Astrocyte of the spinal cord (primary cell): ENCODE measurements around the gene SLC1A1.
A peak's percentile ranks its signal among the peaks of the same experiment; 100 is the strongest.

ENCODE experiments used
- DNase-seq: peaks from one replicate; pipeline ENCODE4 v3.0.0; 2011; ENCODE audit warnings: low read depth, low spot score
- H3K4me3 ChIP-seq: 2 replicates; pipeline ENCODE4 v1.5.1; 2011; ENCODE audit warnings: low read depth, mild to moderate bottlenecking, low read length, moderate library complexity
- CTCF ChIP-seq: IDR thresholded peaks from 2 replicates; pipeline ENCODE4 v1.5.1; 2012; ENCODE audit warnings: low read depth, mild to moderate bottlenecking, low read length, inconsistent platforms
- in situ Hi-C: cut with HindIII; loops from 2 replicates; pipeline ENCODE4 v1.10.0; 2017; ENCODE audit warnings: low sequenced_read_pairs

Gene SLC1A1

GRCh38 chr9:4615778-4616177 is 125.5 kb downstream of the SLC1A1 start:
- no peak for TF ChIP-seq CTCF
- no peak for DNase-seq
- in situ Hi-C loops: no loop called here
- H3K4me3 ChIP-seq: no peak overlapping the region

- TF ChIP-seq CTCF: no peak
- no peak for DNase-seq
- H3K4me3 ChIP-seq: no peak overlapping the region
- in situ Hi-C loops: no loop called here
These were observed 127.5 kb downstream of the SLC1A1 start for GRCh38 chr9:4617752-4618151.

GRCh38 chr9:4618700-4619099 is 128.4 kb downstream of the SLC1A1 start:
- TF ChIP-seq CTCF: no peak
- no peak for DNase-seq
- no peak overlapping the region for H3K4me3 ChIP-seq
- in situ Hi-C loops: no loop called here

- no peak overlapping the region for H3K4me3 ChIP-seq
- in situ Hi-C loops: no loop called here
- DNase-seq: no peak
- no peak for TF ChIP-seq CTCF
These were observed 129.9 kb downstream of the SLC1A1 start for GRCh38 chr9:4620057-4620765.

- in situ Hi-C loops: no loop called here
- DNase-seq: peak; percentile 30
- no peak overlapping the region for H3K4me3 ChIP-seq
- TF ChIP-seq CTCF: no peak
These were observed 130.8 kb downstream of the SLC1A1 start for GRCh38 chr9:4620881-4621555.

GRCh38 chr9:4622016-4622415 is 131.7 kb downstream of the SLC1A1 start:
- no peak for DNase-seq
- H3K4me3 ChIP-seq: no peak overlapping the region
- in situ Hi-C loops: no loop called here
- no peak for TF ChIP-seq CTCF
